Measurements from ENCODE around the gene MYO1C. TPM values are rescaled to one million over a fixed set of nuclear protein-coding genes. Genes with fewer than 3 reads are reported as not detected.
A peak's percentile ranks its signal among the peaks of the same experiment; 100 is the strongest.

The MYO1C gene
- total RNA-seq, 4 donors from 2014 or later: 103 to 145 (median 121) TPM

GRCh38 chr17:1475321-1475854, 17.1 kb downstream of the MYO1C start:
- TF ChIP-seq POLR2A (IDR thresholded peaks at IDR 0.05) (peak in 1 of 2 donors; percentile 8), CTCF (IDR thresholded peaks at IDR 0.05) (no peak)
- Histone ChIP-seq H3K27ac (peak overlapping the region; percentile 32 to 41 (median 37)), H3K27me3 (no peaks in the 10 kb centered on the region), H3K4me1 (peaks cover 8 to 14% of the 10 kb centered on the region in 2 donors), H3K36me3 (peaks cover 47 to 63% of the 10 kb centered on the region in 2 donors), H3K9me3 (no peaks in the 10 kb centered on the region), H3K4me3 (replicated peaks in 1 of 3) (no peak overlapping the region)
- 53 to 60% methylated on average over 13 of the region's 15 CpGs for WGBS, 2 donors
- intact Hi-C loops (cut with DNase I): no loop called here
- peak; percentile 33 to 35 for DNase-seq

- TF ChIP-seq CTCF (IDR thresholded peaks at IDR 0.05) (no peak), POLR2A (IDR thresholded peaks at IDR 0.05) (no peak)
- intact Hi-C loops (cut with DNase I): no loop called here
- Histone ChIP-seq H3K4me1 (peaks cover 8 to 14% of the 10 kb centered on the region in 2 donors), H3K4me3 (replicated peaks in 1 of 3) (no peak overlapping the region), H3K9me3 (no peaks in the 10 kb centered on the region), H3K36me3 (peaks cover 54 to 65% of the 10 kb centered on the region in 2 donors), H3K27me3 (no peaks in the 10 kb centered on the region), H3K27ac (peak overlapping the region in 1 of 3 donors; percentile 32)
- 84 to 87% methylated on average over 22 to 30 of the region's 31 CpGs for WGBS, 2 donors
- DNase-seq: no peak
Measured at GRCh38 chr17:1474402-1475189, 17.9 kb downstream of the MYO1C start.

GRCh38 chr17:1473841-1474240, 18.6 kb downstream of the MYO1C start:
- WGBS, 2 donors: 91 to 94% methylated on average over 8 to 10 of the region's 10 CpGs
- Histone ChIP-seq H3K36me3 (peaks cover 61 to 66% of the 10 kb centered on the region in 2 donors), H3K9me3 (no peaks in the 10 kb centered on the region), H3K27me3 (no peaks in the 10 kb centered on the region), H3K4me1 (peaks cover 8 to 14% of the 10 kb centered on the region in 2 donors), H3K4me3 (replicated peaks in 1 of 3) (no peak overlapping the region), H3K27ac (no peak overlapping the region)
- no peak for DNase-seq
- intact Hi-C loops (cut with DNase I): no loop called here
- TF ChIP-seq CTCF (IDR thresholded peaks at IDR 0.05) (no peak), POLR2A (IDR thresholded peaks at IDR 0.05) (no peak)

- WGBS, 2 donors: 67 to 69% methylated on average over 11 of the region's 11 CpGs
Measured at GRCh38 chr17:1473170-1473569, 19.3 kb downstream of the MYO1C start.

More at GRCh38 chr17:1473170-1473569, 19.3 kb downstream of the MYO1C start:
- Histone ChIP-seq H3K9me3 (no peaks in the 10 kb centered on the region), H3K4me1 (peaks cover 8 to 14% of the 10 kb centered on the region in 2 donors), H3K27ac (no peak overlapping the region), H3K36me3 (peaks cover 62 to 66% of the 10 kb centered on the region in 2 donors), H3K4me3 (replicated peaks in 1 of 3) (no peak overlapping the region), H3K27me3 (no peaks in the 10 kb centered on the region)
- TF ChIP-seq CTCF (IDR thresholded peaks at IDR 0.05): no peak
- TF ChIP-seq POLR2A (IDR thresholded peaks at IDR 0.05): no peak
- no peak for DNase-seq
- intact Hi-C loops (cut with DNase I): no loop called here

Measured in thyroid gland (tissue), 4 donors.